HCT116 (cell line): ENCODE results near the gene MIS18A. TPM values are rescaled to one million over a fixed set of nuclear protein-coding genes. Genes with fewer than 3 reads are reported as not detected.

ENCODE experiments used
- ATAC-seq: fragments of 200-7000 bp; cut with Tn5 transposase; 2 replicates; pipeline ENCODE4 v1.9.1; 2020; ENCODE audit warnings: mild to moderate bottlenecking, moderate library complexity
- BruUV-seq: library from RNA; stranded (reverse); fragments of 400-500 nt; replicated peaks from 2 replicates; lab custom pipeline; 2021; lab: Mats Ljungman, UMichigan
- CTCF ChIA-PET: fragments of 300-600 bp; sonication (Branson Sonifier 250); formaldehyde crosslinking; loops from one replicate; lab custom pipeline; 2021; ENCODE audit warnings: antibody characterized with exemption; lab: Charles Lee
- POLR2A ChIA-PET: fragments of 300-600, 350-600 bp; sonication (Branson Sonifier 250); formaldehyde crosslinking; loops from one replicate; lab custom pipeline; 2021; ENCODE audit warnings: antibody characterized with exemption; lab: Charles Lee
- RAD21 ChIA-PET, 2 experiments: fragments of 300-600 bp; sonication (Branson Sonifier 250); formaldehyde crosslinking; loops; one replicate each; lab custom pipeline; 2023; ENCODE audit warnings: low total read pairs in 2 of 2; ENCODE audit not compliant: uncharacterized antibody in 2 of 2, unreplicated experiment in 2 of 2, low non-redundant PET in 1 of 2; lab: Charles Lee
- DNase-seq: peaks from one replicate; pipeline ENCODE4 v3.0.0-alpha.2; 2010; ENCODE audit warnings: low read depth, low spot score
- H2AFZ ChIP-seq: fragments of 200-600 bp; shearing (Covaris generic), sonication (generic); 2 replicates; pipeline ENCODE4 v1.6.1; 2017; ENCODE audit warnings: low read depth, mixed run types, mixed read lengths, antibody characterized with exemption, low read length; ENCODE audit not compliant: poor library complexity, severe bottlenecking
- H3K27ac ChIP-seq: 2 replicates; pipeline ENCODE4 v1.5.1; 2012; ENCODE audit warnings: low read depth, low read length
- H3K27me3 ChIP-seq: fragments of 200-600 bp; sonication (generic); 2 replicates; pipeline ENCODE4 v1.6.1; 2016; ENCODE audit warnings: mixed run types, low read length, mixed read lengths; ENCODE audit not compliant: insufficient read depth
- H3K36me3 ChIP-seq, 2 experiments: fragments of 200-500 bp in 1 of 2; fragments of 200-600 bp in 1 of 2; sonication (Bioruptor generic) in 1 of 2; sonication (generic) in 1 of 2; 2 replicates each; pipeline versions ENCODE4 v1.5.1 to v1.6.1; 2014 to 2016; ENCODE audit warnings: low read length in 2 of 2, inconsistent platforms in 1 of 2, mixed read lengths in 1 of 2, mixed run types in 1 of 2; ENCODE audit not compliant: insufficient read depth in 2 of 2, control insufficient read depth in 1 of 2
- H3K4me1 ChIP-seq, 2 experiments: fragments of 200-600 bp in 1 of 2; sonication (generic) in 1 of 2; 2 replicates each; pipeline versions ENCODE4 v1.5.1 to v1.6.1; 2012 to 2017; ENCODE audit warnings: low read length in 2 of 2, inconsistent platforms in 1 of 2, mild to moderate bottlenecking in 1 of 2, mixed read lengths in 1 of 2, mixed run types in 1 of 2, moderate library complexity in 1 of 2; ENCODE audit not compliant: insufficient read depth in 2 of 2, control insufficient read depth in 1 of 2
- H3K4me2 ChIP-seq: fragments of 200-600 bp; sonication (generic); 2 replicates; pipeline ENCODE4 v1.6.1; 2017; ENCODE audit warnings: mixed run types, low read length, mixed read lengths
- H3K4me3 ChIP-seq, 2 experiments: fragments of 200-600 bp in 1 of 2; sonication (generic) in 1 of 2; replicated peaks in 1 of 2; 2 replicates each; pipeline ENCODE4 v1.5.1; 2011 to 2016; ENCODE audit warnings: low read length in 2 of 2, control low read depth in 1 of 2, low read depth in 1 of 2, mild to moderate bottlenecking in 1 of 2, mixed read lengths in 1 of 2, mixed run types in 1 of 2
- H3K79me2 ChIP-seq: fragments of 200-600 bp; sonication (generic); 2 replicates; pipeline ENCODE4 v1.6.1; 2017; ENCODE audit warnings: mild to moderate bottlenecking, mixed run types, low read length, moderate library complexity, mixed read lengths; ENCODE audit not compliant: insufficient read depth
- H3K9ac ChIP-seq: fragments of 200-600 bp; sonication (generic); 2 replicates; pipeline ENCODE4 v1.6.1; 2016; ENCODE audit warnings: low read length, mixed read lengths
- H3K9me2 ChIP-seq: fragments of 200-600 bp; sonication (generic), shearing (Covaris generic); 2 replicates; pipeline ENCODE4 v1.6.1; 2017; ENCODE audit warnings: mixed run types, mild to moderate bottlenecking, moderate library complexity; ENCODE audit not compliant: insufficient read depth
- H3K9me3 ChIP-seq, 2 experiments: fragments of 200-500 bp in 1 of 2; fragments of 200-600 bp in 1 of 2; sonication (Bioruptor generic) in 1 of 2; sonication (generic) in 1 of 2; 2 replicates each; pipeline ENCODE4 v1.6.1; 2014 to 2017; ENCODE audit warnings: low read length in 2 of 2, mixed read lengths in 2 of 2, inconsistent platforms in 1 of 2, low read depth in 1 of 2, mild to moderate bottlenecking in 1 of 2, mixed run types in 1 of 2, moderate library complexity in 1 of 2; ENCODE audit not compliant: control insufficient read depth in 1 of 2, insufficient read depth in 1 of 2
- H4K20me1 ChIP-seq: fragments of 200-600 bp; sonication (generic), shearing (Covaris generic); 2 replicates; pipeline ENCODE4 v1.6.1; 2017; ENCODE audit warnings: mixed run types, mild to moderate bottlenecking, moderate library complexity; ENCODE audit not compliant: insufficient read depth
- EGR1 ChIP-seq: IDR thresholded peaks from 2 replicates; pipeline ENCODE4 v1.6.1; 2012; ENCODE audit warnings: low read depth
- ELF1 ChIP-seq: IDR thresholded peaks from 2 replicates; pipeline ENCODE4 v1.6.1; 2012; ENCODE audit warnings: low read depth, borderline replicate concordance
- EZH2 ChIP-seq: fragments of 200-600 bp; sonication (generic); IDR thresholded peaks from 2 replicates; pipeline ENCODE4 v1.6.1; 2017; ENCODE audit warnings: antibody characterized with exemption, mixed run types
- EZH2phosphoT487 ChIP-seq: fragments of 200-600 bp; IDR thresholded peaks from 2 replicates; pipeline ENCODE4 v1.6.1; 2018; ENCODE audit warnings: antibody characterized with exemption, borderline replicate concordance
- JUND ChIP-seq: IDR thresholded peaks from 2 replicates; pipeline ENCODE4 v1.6.1; 2012
- MAX ChIP-seq: IDR thresholded peaks from 2 replicates; pipeline ENCODE4 v1.6.1; 2012
- POLR2AphosphoS5 ChIP-seq: IDR thresholded peaks from 2 replicates; pipeline ENCODE4 v1.6.1; 2011; ENCODE audit warnings: mild to moderate bottlenecking, low read depth, low read length, moderate library complexity
- RAD21 ChIP-seq: IDR thresholded peaks from 2 replicates; pipeline ENCODE4 v1.6.1; 2012; ENCODE audit warnings: low read depth, mild to moderate bottlenecking
- SP1 ChIP-seq: IDR thresholded peaks from 2 replicates; pipeline ENCODE4 v1.6.1; 2012; ENCODE audit warnings: low read depth
- TCF7L2 ChIP-seq: IDR thresholded peaks from 2 replicates; pipeline ENCODE4 v1.7.0; 2011; ENCODE audit warnings: borderline replicate concordance, inconsistent platforms; ENCODE audit not compliant: insufficient read depth, insufficient read length; ENCODE audit errors: extremely low read depth
- YY1 ChIP-seq: IDR thresholded peaks from 2 replicates; pipeline ENCODE4 v1.6.1; 2011; ENCODE audit warnings: low read length, low read depth, moderate library complexity, mild to moderate bottlenecking; ENCODE audit not compliant: insufficient replicate concordance; ENCODE audit errors: extremely low read depth
- intact Hi-C: fragments of 100-400 bp; cut with micrococcal nuclease; formaldehyde crosslinking; loops from 2 replicates; pipeline ENCODE4 v1.10.0; 2022
- total RNA-seq: library from RNA; stranded (reverse); gene quantifications from one replicate; pipeline ENCODE4 v1.2.1, GENCODE V29; 2021; ENCODE audit not compliant: unreplicated experiment
- TF ChIP-seq, protein P1 (sequence below), 3 experiments: fragments of 200-600 bp in 1 of 3; sonication (generic) in 1 of 3; IDR thresholded peaks in 2 of 3; conservative IDR thresholded peaks in 1 of 3; 2 replicates each; pipeline ENCODE4 v1.5.1; 2012 to 2017; ENCODE audit warnings: low read depth in 2 of 3, low read length in 2 of 3, antibody characterized with exemption in 1 of 3, borderline replicate concordance in 1 of 3, control low read depth in 1 of 3, mild to moderate bottlenecking in 1 of 3, mixed read lengths in 1 of 3, mixed run types in 1 of 3, moderate library complexity in 1 of 3; ENCODE audit not compliant: insufficient read depth in 1 of 3
- TF ChIP-seq, protein P2 (sequence below): IDR thresholded peaks from 2 replicates; pipeline ENCODE4 v1.6.1; 2012

Gene MIS18A
- total RNA-seq, 1 experiment from 2014 or later, result 30.0 TPM

DNA sequence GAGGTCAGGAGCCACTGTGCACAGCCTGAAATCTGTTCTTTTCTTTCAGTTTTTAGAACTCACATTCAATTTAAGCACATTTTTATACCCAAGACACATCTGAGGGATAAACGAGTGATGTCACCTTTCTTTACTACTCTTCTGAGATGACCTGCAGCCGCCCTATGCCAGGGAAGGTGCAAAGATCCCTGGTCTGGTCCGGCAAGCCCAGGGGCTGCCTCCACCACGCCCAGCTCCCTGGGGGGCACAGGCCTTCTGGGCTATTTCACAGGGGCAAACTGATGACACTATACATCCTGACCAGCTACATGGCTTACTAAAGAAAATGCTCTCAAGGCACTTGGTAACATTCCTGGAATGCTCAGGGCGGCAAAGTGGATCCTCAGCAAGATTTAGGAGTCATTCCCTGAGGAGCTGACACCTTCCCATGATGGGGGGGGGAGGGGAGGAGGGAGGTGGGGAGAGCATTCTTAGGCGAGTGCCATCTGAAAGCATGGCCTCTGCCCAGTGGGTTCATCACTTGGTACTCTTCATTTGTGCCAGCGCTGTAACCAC, 31.1 kb upstream of the MIS18A start:
- DNase-seq (no peak), ATAC-seq (no peak)
- H3K9me2 ChIP-seq, result no peaks in the 10 kb centered on the region
- H3K27ac ChIP-seq, result no peak overlapping the region
- no peak overlapping the region for H3K4me2 ChIP-seq
- H2AFZ ChIP-seq, result no peak overlapping the region
- H3K4me3 ChIP-seq, result no peak overlapping the region
- peaks cover 10% of the 10 kb centered on the region; the same call in 1 of the 2 replicates for H3K79me2 ChIP-seq
- ChIA-PET POLR2A (no interaction called here), RAD21 (no interaction called here), CTCF (no interaction called here)
- no peak overlapping the region for H3K9ac ChIP-seq
- peaks cover 26 to 36% of the 10 kb centered on the region in 2 experiments; a peak in 3 of 4 replicates for H3K36me3 ChIP-seq
- intact Hi-C loops, result no loop called here
- peaks cover 5% of the 10 kb centered on the region; the same call in 1 of the 2 replicates for H4K20me1 ChIP-seq
- no peaks in the 10 kb centered on the region for H3K27me3 ChIP-seq
- no peaks in the 10 kb centered on the region for H3K4me1 ChIP-seq
- no peaks in the 10 kb centered on the region for H3K9me3 ChIP-seq
- TF ChIP-seq SP1, result no peak
- TF ChIP-seq JUND, result no peak
- TF ChIP-seq RAD21, result no peak
- BruUV-seq, result no TSS peak

- TF ChIP-seq EGR1, result no peak
- TF ChIP-seq, protein P1, sequence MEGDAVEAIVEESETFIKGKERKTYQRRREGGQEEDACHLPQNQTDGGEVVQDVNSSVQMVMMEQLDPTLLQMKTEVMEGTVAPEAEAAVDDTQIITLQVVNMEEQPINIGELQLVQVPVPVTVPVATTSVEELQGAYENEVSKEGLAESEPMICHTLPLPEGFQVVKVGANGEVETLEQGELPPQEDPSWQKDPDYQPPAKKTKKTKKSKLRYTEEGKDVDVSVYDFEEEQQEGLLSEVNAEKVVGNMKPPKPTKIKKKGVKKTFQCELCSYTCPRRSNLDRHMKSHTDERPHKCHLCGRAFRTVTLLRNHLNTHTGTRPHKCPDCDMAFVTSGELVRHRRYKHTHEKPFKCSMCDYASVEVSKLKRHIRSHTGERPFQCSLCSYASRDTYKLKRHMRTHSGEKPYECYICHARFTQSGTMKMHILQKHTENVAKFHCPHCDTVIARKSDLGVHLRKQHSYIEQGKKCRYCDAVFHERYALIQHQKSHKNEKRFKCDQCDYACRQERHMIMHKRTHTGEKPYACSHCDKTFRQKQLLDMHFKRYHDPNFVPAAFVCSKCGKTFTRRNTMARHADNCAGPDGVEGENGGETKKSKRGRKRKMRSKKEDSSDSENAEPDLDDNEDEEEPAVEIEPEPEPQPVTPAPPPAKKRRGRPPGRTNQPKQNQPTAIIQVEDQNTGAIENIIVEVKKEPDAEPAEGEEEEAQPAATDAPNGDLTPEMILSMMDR (IDR thresholded peaks at IDR 0.05 in 2 of 3, conservative IDR thresholded peaks at IDR 0.05 in 1 of 3; ENCODE audit: borderline replicate concordance in 1 of 3, insufficient read depth in 1 of 3, low read depth in 2 of 3, low read length in 2 of 3), result no peak
- no peak for TF ChIP-seq ELF1
- TF ChIP-seq, protein P2, sequence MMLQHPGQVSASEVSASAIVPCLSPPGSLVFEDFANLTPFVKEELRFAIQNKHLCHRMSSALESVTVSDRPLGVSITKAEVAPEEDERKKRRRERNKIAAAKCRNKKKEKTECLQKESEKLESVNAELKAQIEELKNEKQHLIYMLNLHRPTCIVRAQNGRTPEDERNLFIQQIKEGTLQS, result no peak
- TF ChIP-seq SP1, result no peak
- no peak for TF ChIP-seq YY1
- no peak for TF ChIP-seq TCF7L2
- TF ChIP-seq JUND, result no peak
- no peak for TF ChIP-seq MAX
- TF ChIP-seq EZH2, result no peak
- no peak for TF ChIP-seq EZH2phosphoT487
- no peak for TF ChIP-seq RAD21
- TF ChIP-seq POLR2AphosphoS5, result no peak
- Histone ChIP-seq H3K4me2 (no peak overlapping the region), H3K27ac (no peak overlapping the region), H3K4me3 (no peak overlapping the region), H3K36me3 (peaks cover 20 to 24% of the 10 kb centered on the region in 2 experiments; a peak in 3 of 4 replicates), H3K27me3 (no peaks in the 10 kb centered on the region), H3K9ac (no peak overlapping the region), H3K4me1 (no peaks in the 10 kb centered on the region), H4K20me1 (peaks cover 5% of the 10 kb centered on the region; the same call in 1 of the 2 replicates), H3K79me2 (peaks cover 10% of the 10 kb centered on the region; the same call in 1 of the 2 replicates), H2AFZ (no peak overlapping the region), H3K9me3 (no peaks in the 10 kb centered on the region), H3K9me2 (no peaks in the 10 kb centered on the region)
- RAD21 ChIA-PET, result no interaction called here
- no TSS peak for BruUV-seq
- CTCF ChIA-PET, result no interaction called here
- DNase-seq (no peak), ATAC-seq (no peak)
- intact Hi-C loops, result no loop called here
- POLR2A ChIA-PET, result no interaction called here
These were observed 29.8 kb upstream of the MIS18A start for GRCh38 chr21:32308696-32309095.
